Measurements from ENCODE around the gene SLC43A2. TPM values are rescaled to one million over a fixed set of nuclear protein-coding genes. Genes with fewer than 3 reads are reported as not detected.
A peak's percentile ranks its signal among the peaks of the same experiment; 100 is the strongest.

The SLC43A2 gene
- total and polyA plus RNA-seq, 2 of the 13 experiments (the other 11 are each of a cell fraction or from before 2014, with no cell fraction given): 7.3 to 20.0 TPM

DNA sequence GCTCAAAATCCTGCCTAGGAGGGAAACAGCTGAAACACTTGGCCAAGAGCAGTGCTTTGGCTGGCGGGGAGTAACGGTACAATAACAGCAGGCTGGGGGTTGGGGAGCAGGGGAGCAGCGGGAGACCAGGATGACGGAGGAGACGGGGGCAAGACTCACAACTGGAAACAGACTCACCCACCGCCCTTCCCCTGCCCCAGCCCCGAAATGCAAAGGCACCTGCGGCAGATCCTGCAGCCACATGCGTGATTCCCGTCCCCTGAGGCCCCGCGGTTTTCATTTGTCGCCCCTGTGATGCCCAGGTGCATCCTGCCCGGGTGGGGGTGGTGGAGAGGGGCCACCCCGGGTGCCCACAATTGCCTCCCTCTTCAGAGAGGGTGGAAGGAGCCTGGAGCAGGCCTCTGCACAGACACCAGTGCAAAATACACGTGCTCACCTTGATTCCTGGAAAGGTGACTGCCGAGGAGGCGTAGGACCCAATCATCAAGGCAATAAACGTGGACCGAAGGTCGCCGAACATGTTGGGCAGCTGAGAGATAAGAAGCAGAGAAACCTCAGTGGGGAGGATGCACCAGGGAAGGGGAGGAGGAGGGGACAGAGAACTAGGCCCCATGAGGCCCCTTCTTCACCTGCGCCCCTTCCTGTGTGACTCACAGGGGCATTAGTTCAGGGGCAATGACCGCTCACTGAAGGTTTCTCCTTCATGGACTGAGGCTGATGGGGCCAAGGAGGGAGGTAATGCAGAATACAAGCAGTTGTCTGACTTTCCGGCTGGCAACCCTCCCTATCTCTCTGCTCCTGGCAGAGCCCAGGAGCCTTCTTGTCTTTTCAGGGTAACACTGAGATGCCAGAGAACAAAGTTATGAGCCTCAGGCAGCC lies 35.6 kb downstream of the SLC43A2 start (continued):
- TF ChIP-seq, protein P1, sequence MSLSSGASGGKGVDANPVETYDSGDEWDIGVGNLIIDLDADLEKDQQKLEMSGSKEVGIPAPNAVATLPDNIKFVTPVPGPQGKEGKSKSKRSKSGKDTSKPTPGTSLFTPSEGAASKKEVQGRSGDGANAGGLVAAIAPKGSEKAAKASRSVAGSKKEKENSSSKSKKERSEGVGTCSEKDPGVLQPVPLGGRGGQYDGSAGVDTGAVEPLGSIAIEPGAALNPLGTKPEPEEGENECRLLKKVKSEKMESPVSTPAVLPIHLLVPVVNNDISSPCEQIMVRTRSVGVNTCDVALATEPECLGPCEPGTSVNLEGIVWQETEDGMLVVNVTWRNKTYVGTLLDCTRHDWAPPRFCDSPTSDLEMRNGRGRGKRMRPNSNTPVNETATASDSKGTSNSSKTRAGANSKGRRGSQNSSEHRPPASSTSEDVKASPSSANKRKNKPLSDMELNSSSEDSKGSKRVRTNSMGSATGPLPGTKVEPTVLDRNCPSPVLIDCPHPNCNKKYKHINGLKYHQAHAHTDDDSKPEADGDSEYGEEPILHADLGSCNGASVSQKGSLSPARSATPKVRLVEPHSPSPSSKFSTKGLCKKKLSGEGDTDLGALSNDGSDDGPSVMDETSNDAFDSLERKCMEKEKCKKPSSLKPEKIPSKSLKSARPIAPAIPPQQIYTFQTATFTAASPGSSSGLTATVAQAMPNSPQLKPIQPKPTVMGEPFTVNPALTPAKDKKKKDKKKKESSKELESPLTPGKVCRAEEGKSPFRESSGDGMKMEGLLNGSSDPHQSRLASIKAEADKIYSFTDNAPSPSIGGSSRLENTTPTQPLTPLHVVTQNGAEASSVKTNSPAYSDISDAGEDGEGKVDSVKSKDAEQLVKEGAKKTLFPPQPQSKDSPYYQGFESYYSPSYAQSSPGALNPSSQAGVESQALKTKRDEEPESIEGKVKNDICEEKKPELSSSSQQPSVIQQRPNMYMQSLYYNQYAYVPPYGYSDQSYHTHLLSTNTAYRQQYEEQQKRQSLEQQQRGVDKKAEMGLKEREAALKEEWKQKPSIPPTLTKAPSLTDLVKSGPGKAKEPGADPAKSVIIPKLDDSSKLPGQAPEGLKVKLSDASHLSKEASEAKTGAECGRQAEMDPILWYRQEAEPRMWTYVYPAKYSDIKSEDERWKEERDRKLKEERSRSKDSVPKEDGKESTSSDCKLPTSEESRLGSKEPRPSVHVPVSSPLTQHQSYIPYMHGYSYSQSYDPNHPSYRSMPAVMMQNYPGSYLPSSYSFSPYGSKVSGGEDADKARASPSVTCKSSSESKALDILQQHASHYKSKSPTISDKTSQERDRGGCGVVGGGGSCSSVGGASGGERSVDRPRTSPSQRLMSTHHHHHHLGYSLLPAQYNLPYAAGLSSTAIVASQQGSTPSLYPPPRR (CRISPR knock-in tag; IDR thresholded peaks at IDR 0.05; ENCODE audit: borderline replicate concordance): peak; percentile 40; the same call in 1 of the 2 replicates
- TF ChIP-seq HNRNPK (IDR thresholded peaks at IDR 0.05; ENCODE audit: low read depth, low read length, poor library complexity, severe bottlenecking) (no peak), ZNF569 (CRISPR knock-in tag; IDR thresholded peaks at IDR 0.05; ENCODE audit: borderline replicate concordance) (no peak), ZFAT (CRISPR knock-in tag; conservative IDR thresholded peaks at IDR 0.05) (no peak), MEIS1 (CRISPR knock-in tag; IDR thresholded peaks at IDR 0.05; ENCODE audit: borderline replicate concordance) (no peak), HNF4A (CRISPR knock-in tag; IDR thresholded peaks at IDR 0.05) (peak; percentile 59), ZNF660 (CRISPR knock-in tag; IDR thresholded peaks at IDR 0.05; ENCODE audit: borderline replicate concordance, low read depth) (no peak), KLF6 (CRISPR knock-in tag; IDR thresholded peaks at IDR 0.05) (no peak), SMAD9 (CRISPR knock-in tag; IDR thresholded peaks at IDR 0.05) (no peak), MTA1 (CRISPR knock-in tag; IDR thresholded peaks at IDR 0.05; ENCODE audit: borderline replicate concordance) (peak; percentile 39; the same call in 1 of the 2 replicates), HMG20A (CRISPR knock-in tag; IDR thresholded peaks at IDR 0.05; ENCODE audit: borderline replicate concordance) (peak; percentile 51; the same call in 1 of the 2 replicates), ZFP36 (IDR thresholded peaks at IDR 0.05; ENCODE audit: borderline replicate concordance, low read depth, low read length, partially characterized antibody) (no peak), ZNF326 (CRISPR knock-in tag; IDR thresholded peaks at IDR 0.05; ENCODE audit: borderline replicate concordance) (no peak), GFI1 (CRISPR knock-in tag; IDR thresholded peaks at IDR 0.05; ENCODE audit: borderline replicate concordance) (0 out of 2 replicates have a peak, but pooled peaks have one; percentile 27)
- TF ChIP-seq, protein P2, sequence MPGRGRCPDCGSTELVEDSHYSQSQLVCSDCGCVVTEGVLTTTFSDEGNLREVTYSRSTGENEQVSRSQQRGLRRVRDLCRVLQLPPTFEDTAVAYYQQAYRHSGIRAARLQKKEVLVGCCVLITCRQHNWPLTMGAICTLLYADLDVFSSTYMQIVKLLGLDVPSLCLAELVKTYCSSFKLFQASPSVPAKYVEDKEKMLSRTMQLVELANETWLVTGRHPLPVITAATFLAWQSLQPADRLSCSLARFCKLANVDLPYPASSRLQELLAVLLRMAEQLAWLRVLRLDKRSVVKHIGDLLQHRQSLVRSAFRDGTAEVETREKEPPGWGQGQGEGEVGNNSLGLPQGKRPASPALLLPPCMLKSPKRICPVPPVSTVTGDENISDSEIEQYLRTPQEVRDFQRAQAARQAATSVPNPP (CRISPR knock-in tag; IDR thresholded peaks at IDR 0.05): no peak
- TF ChIP-seq, protein P3, sequence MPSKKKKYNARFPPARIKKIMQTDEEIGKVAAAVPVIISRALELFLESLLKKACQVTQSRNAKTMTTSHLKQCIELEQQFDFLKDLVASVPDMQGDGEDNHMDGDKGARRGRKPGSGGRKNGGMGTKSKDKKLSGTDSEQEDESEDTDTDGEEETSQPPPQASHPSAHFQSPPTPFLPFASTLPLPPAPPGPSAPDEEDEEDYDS (CRISPR knock-in tag; IDR thresholded peaks at IDR 0.05): no peak
- TF ChIP-seq, protein P4, sequence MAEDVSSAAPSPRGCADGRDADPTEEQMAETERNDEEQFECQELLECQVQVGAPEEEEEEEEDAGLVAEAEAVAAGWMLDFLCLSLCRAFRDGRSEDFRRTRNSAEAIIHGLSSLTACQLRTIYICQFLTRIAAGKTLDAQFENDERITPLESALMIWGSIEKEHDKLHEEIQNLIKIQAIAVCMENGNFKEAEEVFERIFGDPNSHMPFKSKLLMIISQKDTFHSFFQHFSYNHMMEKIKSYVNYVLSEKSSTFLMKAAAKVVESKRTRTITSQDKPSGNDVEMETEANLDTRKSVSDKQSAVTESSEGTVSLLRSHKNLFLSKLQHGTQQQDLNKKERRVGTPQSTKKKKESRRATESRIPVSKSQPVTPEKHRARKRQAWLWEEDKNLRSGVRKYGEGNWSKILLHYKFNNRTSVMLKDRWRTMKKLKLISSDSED (CRISPR knock-in tag; IDR thresholded peaks at IDR 0.05): no peak
- TF ChIP-seq, protein P5, sequence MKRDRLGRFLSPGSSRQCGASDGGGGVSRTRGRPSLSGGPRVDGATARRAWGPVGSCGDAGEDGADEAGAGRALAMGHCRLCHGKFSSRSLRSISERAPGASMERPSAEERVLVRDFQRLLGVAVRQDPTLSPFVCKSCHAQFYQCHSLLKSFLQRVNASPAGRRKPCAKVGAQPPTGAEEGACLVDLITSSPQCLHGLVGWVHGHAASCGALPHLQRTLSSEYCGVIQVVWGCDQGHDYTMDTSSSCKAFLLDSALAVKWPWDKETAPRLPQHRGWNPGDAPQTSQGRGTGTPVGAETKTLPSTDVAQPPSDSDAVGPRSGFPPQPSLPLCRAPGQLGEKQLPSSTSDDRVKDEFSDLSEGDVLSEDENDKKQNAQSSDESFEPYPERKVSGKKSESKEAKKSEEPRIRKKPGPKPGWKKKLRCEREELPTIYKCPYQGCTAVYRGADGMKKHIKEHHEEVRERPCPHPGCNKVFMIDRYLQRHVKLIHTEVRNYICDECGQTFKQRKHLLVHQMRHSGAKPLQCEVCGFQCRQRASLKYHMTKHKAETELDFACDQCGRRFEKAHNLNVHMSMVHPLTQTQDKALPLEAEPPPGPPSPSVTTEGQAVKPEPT (CRISPR knock-in tag; IDR thresholded peaks at IDR 0.05; ENCODE audit: low read depth): no peak

Measured in HepG2 (cell line).